CD4-positive, CD25-positive, alpha-beta regulatory T cell (primary cell): Measurements from ENCODE around the gene SLC27A4. TPM values are rescaled to one million over a fixed set of nuclear protein-coding genes. Genes with fewer than 3 reads are reported as not detected.

Experiments
- ATAC-seq, 2 donors: fragments of 150-1000 bp; cut with Tn5 transposase; one replicate each; pipeline ENCODE4 v1.10.0; 2021; ENCODE audit warnings: low read depth in 2 of 2, moderate number of reproducible peaks in 2 of 2, moderate library complexity in 1 of 2
- DNase-seq, 3 donors: peaks; one replicate each; pipeline versions ENCODE4 v3.0.0 to v3.0.0-alpha.2; 2012 to 2022; ENCODE audit warnings: mixed read lengths in 1 of 3
- H3K27ac ChIP-seq: one replicate; pipeline ENCODE4 v1.7.0; 2013; ENCODE audit warnings: mild to moderate bottlenecking, low read length; ENCODE audit not compliant: insufficient read depth, poor library complexity, severe bottlenecking
- H3K27me3 ChIP-seq: one replicate; pipeline ENCODE4 v1.7.0; 2013; ENCODE audit warnings: low read length; ENCODE audit not compliant: control insufficient read depth, insufficient read depth
- H3K36me3 ChIP-seq: one replicate; pipeline ENCODE4 v1.7.0; 2013; ENCODE audit warnings: mild to moderate bottlenecking, low read length, moderate library complexity; ENCODE audit not compliant: control insufficient read depth, insufficient read depth
- H3K4me1 ChIP-seq: 2 replicates; pipeline ENCODE4 v1.7.0; 2013; ENCODE audit warnings: mild to moderate bottlenecking, low read length; ENCODE audit not compliant: insufficient read depth, control insufficient read depth, poor library complexity, severe bottlenecking
- H3K4me3 ChIP-seq: one replicate; pipeline ENCODE4 v1.7.0; 2013; ENCODE audit warnings: low read depth, mild to moderate bottlenecking, low read length, moderate library complexity
- H3K9me3 ChIP-seq, 2 experiments: 1 replicate in 1 of 2; 2 replicates in 1 of 2; pipeline ENCODE4 v1.7.0; 2013; ENCODE audit warnings: low read length in 2 of 2, mild to moderate bottlenecking in 1 of 2, moderate library complexity in 1 of 2; ENCODE audit not compliant: control insufficient read depth in 2 of 2
- H3K27ac Mint-ChIP-seq, 3 donors: one replicate each; pipeline ENCODE4 v1.8.0; 2020 to 2022; ENCODE audit warnings: mild to moderate bottlenecking in 3 of 3, mixed read lengths in 3 of 3, moderate library complexity in 2 of 3
- H3K27me3 Mint-ChIP-seq: one replicate; pipeline ENCODE4 v1.8.0; 2022; ENCODE audit warnings: mild to moderate bottlenecking, mixed read lengths
- H3K36me3 Mint-ChIP-seq: one replicate; pipeline ENCODE4 v1.8.0; 2020; ENCODE audit warnings: mixed read lengths
- H3K4me1 Mint-ChIP-seq, 4 donors: one replicate each; pipeline ENCODE4 v1.8.0; 2020 to 2022; ENCODE audit warnings: mixed read lengths in 4 of 4, mild to moderate bottlenecking in 1 of 4
- H3K4me3 Mint-ChIP-seq, 4 donors: one replicate each; pipeline ENCODE4 v1.8.0; 2020 to 2022; ENCODE audit warnings: mild to moderate bottlenecking in 4 of 4, mixed read lengths in 4 of 4, moderate library complexity in 3 of 4
- H3K9me3 Mint-ChIP-seq, 7 donors: one replicate each; pipeline ENCODE4 v1.8.0; 2020 to 2022; ENCODE audit warnings: mixed read lengths in 7 of 7, mild to moderate bottlenecking in 3 of 7, moderate library complexity in 2 of 7
- polyA plus RNA-seq, 4 donors: library from polyadenylated mRNA; unstranded; fragments of 300-500 nt; fragmentation: Illumina TruSeq; gene quantifications; one replicate each; pipeline ENCODE4 v1.2.3, GENCODE V29; 2021
- total RNA-seq: library from RNA; stranded (reverse); gene quantifications from one replicate; pipeline ENCODE4 v1.2.3, GENCODE V29; 2022

Gene SLC27A4
- total and polyA plus RNA-seq, 5 donors from 2014 or later = 5.5 to 8.7 (median 7.1) TPM

- Mint-ChIP-seq H3K4me3 (no peak overlapping the region), H3K27ac (no peak overlapping the region), H3K36me3 (peaks cover 34% of the 10 kb centered on the region), H3K4me1 (no peaks in the 10 kb centered on the region), H3K9me3 (peaks cover 0 to 1% (median 0%) of the 10 kb centered on the region in 7 donors), H3K27me3 (peaks cover 6% of the 10 kb centered on the region)
- Histone ChIP-seq H3K9me3 (no peaks in the 10 kb centered on the region), H3K27me3 (no peaks in the 10 kb centered on the region), H3K36me3 (peaks cover 60% of the 10 kb centered on the region), H3K4me3 (no peak overlapping the region), H3K4me1 (no peaks in the 10 kb centered on the region), H3K27ac (no peak overlapping the region)
- ATAC-seq (no peak), DNase-seq (no peak)
These were observed 49.2 kb downstream of the SLC27A4 start for GRCh38 chr9:128389395-128390149.

GRCh38 chr9:128390150-128390812 lies 50.0 kb downstream of the SLC27A4 start:
- no peaks in the 10 kb centered on the region for H3K4me1 ChIP-seq
- no peaks in the 10 kb centered on the region for H3K27me3 ChIP-seq
- DNase-seq (no peak), ATAC-seq (no peak)
- H3K4me1 Mint-ChIP-seq = no peaks in the 10 kb centered on the region
- H3K9me3 ChIP-seq = no peaks in the 10 kb centered on the region
- H3K36me3 ChIP-seq = peaks cover 54% of the 10 kb centered on the region
- no peak overlapping the region for H3K4me3 ChIP-seq
- H3K36me3 Mint-ChIP-seq = peaks cover 28% of the 10 kb centered on the region
- peaks cover 9% of the 10 kb centered on the region for H3K27me3 Mint-ChIP-seq
- H3K27ac Mint-ChIP-seq = no peak overlapping the region
- H3K27ac ChIP-seq = no peak overlapping the region
- H3K4me3 Mint-ChIP-seq = no peak overlapping the region
- peaks cover 0 to 1% (median 0%) of the 10 kb centered on the region in 7 donors for H3K9me3 Mint-ChIP-seq

- peaks cover 9% of the 10 kb centered on the region for H3K27me3 Mint-ChIP-seq
- no peaks in the 10 kb centered on the region for H3K4me1 Mint-ChIP-seq
- Histone ChIP-seq H3K4me1 (no peaks in the 10 kb centered on the region), H3K4me3 (no peak overlapping the region), H3K36me3 (peaks cover 54% of the 10 kb centered on the region), H3K9me3 (no peaks in the 10 kb centered on the region), H3K27ac (no peak overlapping the region), H3K27me3 (no peaks in the 10 kb centered on the region)
- DNase-seq (no peak), ATAC-seq (no peak)
- H3K36me3 Mint-ChIP-seq = peaks cover 28% of the 10 kb centered on the region
- H3K27ac Mint-ChIP-seq = no peak overlapping the region
- peaks cover 0 to 1% (median 0%) of the 10 kb centered on the region in 7 donors for H3K9me3 Mint-ChIP-seq
- H3K4me3 Mint-ChIP-seq = no peak overlapping the region
These were observed 50.7 kb downstream of the SLC27A4 start for GRCh38 chr9:128390813-128391711.

GRCh38 chr9:128391956-128392301 lies 51.6 kb downstream of the SLC27A4 start:
- ATAC-seq = no peak
- Mint-ChIP-seq H3K4me1 (peaks cover 0 to 2% (median 2%) of the 10 kb centered on the region in 4 donors), H3K4me3 (no peak overlapping the region), H3K27me3 (peaks cover 12% of the 10 kb centered on the region), H3K36me3 (peaks cover 28% of the 10 kb centered on the region), H3K27ac (no peak overlapping the region), H3K9me3 (peaks cover 0 to 1% (median 0%) of the 10 kb centered on the region in 7 donors)
- Histone ChIP-seq H3K36me3 (peaks cover 46% of the 10 kb centered on the region), H3K4me1 (no peaks in the 10 kb centered on the region), H3K9me3 (no peaks in the 10 kb centered on the region), H3K27ac (no peak overlapping the region), H3K27me3 (no peaks in the 10 kb centered on the region), H3K4me3 (no peak overlapping the region)
- DNase-seq = no peak

GRCh38 chr9:128392302-128393144 lies 52.2 kb downstream of the SLC27A4 start:
- ATAC-seq = no peak
- H3K4me3 ChIP-seq = no peak overlapping the region
- H3K36me3 ChIP-seq = peaks cover 40% of the 10 kb centered on the region
- Mint-ChIP-seq H3K4me1 (peaks cover 0 to 4% (median 4%) of the 10 kb centered on the region in 4 donors), H3K27ac (no peak overlapping the region), H3K27me3 (peaks cover 15% of the 10 kb centered on the region), H3K36me3 (peaks cover 25% of the 10 kb centered on the region), H3K9me3 (no peaks in the 10 kb centered on the region), H3K4me3 (no peak overlapping the region)
- no peak for DNase-seq
- H3K4me1 ChIP-seq = no peaks in the 10 kb centered on the region
- no peaks in the 10 kb centered on the region for H3K27me3 ChIP-seq
- H3K27ac ChIP-seq = no peak overlapping the region
- H3K9me3 ChIP-seq = no peaks in the 10 kb centered on the region

GRCh38 chr9:128393145-128393775 lies 52.9 kb downstream of the SLC27A4 start:
- Histone ChIP-seq H3K4me1 (no peaks in the 10 kb centered on the region), H3K27ac (no peak overlapping the region), H3K27me3 (no peaks in the 10 kb centered on the region), H3K36me3 (peaks cover 33% of the 10 kb centered on the region), H3K4me3 (no peak overlapping the region), H3K9me3 (no peaks in the 10 kb centered on the region)
- H3K4me3 Mint-ChIP-seq = no peak overlapping the region
- no peak for DNase-seq
- H3K27me3 Mint-ChIP-seq = peaks cover 15% of the 10 kb centered on the region
- peaks cover 0 to 4% (median 4%) of the 10 kb centered on the region in 4 donors for H3K4me1 Mint-ChIP-seq
- H3K9me3 Mint-ChIP-seq = no peaks in the 10 kb centered on the region
- ATAC-seq = no peak
- H3K36me3 Mint-ChIP-seq = peaks cover 20% of the 10 kb centered on the region
- no peak overlapping the region for H3K27ac Mint-ChIP-seq

GRCh38 chr9:128393970-128394369 lies 53.6 kb downstream of the SLC27A4 start:
- Mint-ChIP-seq H3K4me1 (peaks cover 0 to 4% (median 4%) of the 10 kb centered on the region in 4 donors), H3K4me3 (no peak overlapping the region), H3K36me3 (peaks cover 19% of the 10 kb centered on the region), H3K9me3 (no peaks in the 10 kb centered on the region), H3K27ac (no peak overlapping the region), H3K27me3 (peaks cover 15% of the 10 kb centered on the region)
- no peak overlapping the region for H3K27ac ChIP-seq
- ATAC-seq (no peak), DNase-seq (no peak)
- no peak overlapping the region for H3K4me3 ChIP-seq
- peaks cover 26% of the 10 kb centered on the region for H3K36me3 ChIP-seq
- H3K9me3 ChIP-seq = no peaks in the 10 kb centered on the region
- H3K4me1 ChIP-seq = no peaks in the 10 kb centered on the region
- H3K27me3 ChIP-seq = no peaks in the 10 kb centered on the region
